HEK293T (cell line): ENCODE measurements around the gene CLEC18B.

ENCODE experiments used
- FOXA1 ChIP-seq: fragments of 450-650 bp; IDR thresholded peaks from 2 replicates; pipeline ENCODE4 v1.6.1; 2016; ENCODE audit warnings: mild to moderate bottlenecking
- ZNF384 ChIP-seq: fragments of 450-650 bp; IDR thresholded peaks from 2 replicates; pipeline ENCODE4 v1.6.1; 2016
- TF ChIP-seq, protein P1 (sequence below): fragments of 450-650 bp; IDR thresholded peaks from 2 replicates; pipeline ENCODE4 v1.6.1; 2016

DNA sequence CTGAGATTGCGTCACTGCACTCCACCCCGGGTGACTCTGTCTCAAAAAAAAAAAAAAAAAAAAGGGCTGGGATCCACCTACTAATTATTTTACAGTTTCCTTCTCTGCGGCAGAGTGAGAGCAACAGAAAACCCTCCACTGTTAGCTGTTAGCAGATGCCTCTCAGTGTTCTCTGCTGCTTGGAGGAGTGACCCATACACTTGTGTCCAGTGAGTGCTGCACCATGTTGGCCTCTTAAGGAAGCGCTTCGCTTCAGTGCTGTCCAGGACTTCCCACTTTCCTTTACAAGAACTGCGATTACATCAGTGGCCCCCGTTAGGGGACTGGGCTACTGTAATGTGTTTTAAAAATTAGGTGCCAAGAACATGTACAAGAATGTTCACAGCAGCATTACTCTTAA, 18.4 kb upstream of the CLEC18B start:
- TF ChIP-seq, protein P1, sequence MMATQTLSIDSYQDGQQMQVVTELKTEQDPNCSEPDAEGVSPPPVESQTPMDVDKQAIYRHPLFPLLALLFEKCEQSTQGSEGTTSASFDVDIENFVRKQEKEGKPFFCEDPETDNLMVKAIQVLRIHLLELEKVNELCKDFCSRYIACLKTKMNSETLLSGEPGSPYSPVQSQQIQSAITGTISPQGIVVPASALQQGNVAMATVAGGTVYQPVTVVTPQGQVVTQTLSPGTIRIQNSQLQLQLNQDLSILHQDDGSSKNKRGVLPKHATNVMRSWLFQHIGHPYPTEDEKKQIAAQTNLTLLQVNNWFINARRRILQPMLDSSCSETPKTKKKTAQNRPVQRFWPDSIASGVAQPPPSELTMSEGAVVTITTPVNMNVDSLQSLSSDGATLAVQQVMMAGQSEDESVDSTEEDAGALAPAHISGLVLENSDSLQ, result no peak
- no peak for TF ChIP-seq FOXA1
- no peak for TF ChIP-seq ZNF384
